VCaP (cell line): ENCODE measurements around the gene C9orf40.
A peak's percentile ranks its signal among the peaks of the same experiment; 100 is the strongest.

Experiments
- H3K27ac ChIP-seq: fragments of 450-650 bp; 2 replicates; pipeline ENCODE4 v1.5.1; 2017
- TF ChIP-seq, protein P1 (sequence below): fragments of 450-650 bp; conservative IDR thresholded peaks from 2 replicates; pipeline ENCODE4 v1.5.1; 2017; ENCODE audit warnings: mild to moderate bottlenecking, moderate library complexity

Gene C9orf40

DNA sequence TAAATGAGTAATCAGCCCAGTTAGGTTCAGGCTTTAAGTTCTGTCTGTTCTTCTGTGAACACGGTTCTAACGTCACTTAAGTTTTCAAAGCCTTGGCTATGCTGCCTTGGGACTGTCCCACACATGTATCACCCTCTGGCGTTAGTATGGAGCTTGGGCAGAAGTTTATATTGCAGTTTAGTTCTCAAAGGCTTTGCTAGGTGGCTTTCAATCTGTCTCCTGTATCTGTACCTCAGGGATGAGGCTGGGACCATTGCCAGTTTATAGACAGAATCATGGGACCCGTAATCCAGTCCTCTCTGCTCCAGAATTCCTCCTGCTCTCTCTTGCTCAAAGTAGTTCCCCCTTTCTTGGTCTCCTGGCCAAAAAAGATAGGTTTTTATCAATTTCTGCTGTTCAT is 12.1 kb downstream of the C9orf40 start:
- H3K27ac ChIP-seq = no peak overlapping the region
- TF ChIP-seq, protein P1, sequence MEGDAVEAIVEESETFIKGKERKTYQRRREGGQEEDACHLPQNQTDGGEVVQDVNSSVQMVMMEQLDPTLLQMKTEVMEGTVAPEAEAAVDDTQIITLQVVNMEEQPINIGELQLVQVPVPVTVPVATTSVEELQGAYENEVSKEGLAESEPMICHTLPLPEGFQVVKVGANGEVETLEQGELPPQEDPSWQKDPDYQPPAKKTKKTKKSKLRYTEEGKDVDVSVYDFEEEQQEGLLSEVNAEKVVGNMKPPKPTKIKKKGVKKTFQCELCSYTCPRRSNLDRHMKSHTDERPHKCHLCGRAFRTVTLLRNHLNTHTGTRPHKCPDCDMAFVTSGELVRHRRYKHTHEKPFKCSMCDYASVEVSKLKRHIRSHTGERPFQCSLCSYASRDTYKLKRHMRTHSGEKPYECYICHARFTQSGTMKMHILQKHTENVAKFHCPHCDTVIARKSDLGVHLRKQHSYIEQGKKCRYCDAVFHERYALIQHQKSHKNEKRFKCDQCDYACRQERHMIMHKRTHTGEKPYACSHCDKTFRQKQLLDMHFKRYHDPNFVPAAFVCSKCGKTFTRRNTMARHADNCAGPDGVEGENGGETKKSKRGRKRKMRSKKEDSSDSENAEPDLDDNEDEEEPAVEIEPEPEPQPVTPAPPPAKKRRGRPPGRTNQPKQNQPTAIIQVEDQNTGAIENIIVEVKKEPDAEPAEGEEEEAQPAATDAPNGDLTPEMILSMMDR = peak; percentile 64

DNA sequence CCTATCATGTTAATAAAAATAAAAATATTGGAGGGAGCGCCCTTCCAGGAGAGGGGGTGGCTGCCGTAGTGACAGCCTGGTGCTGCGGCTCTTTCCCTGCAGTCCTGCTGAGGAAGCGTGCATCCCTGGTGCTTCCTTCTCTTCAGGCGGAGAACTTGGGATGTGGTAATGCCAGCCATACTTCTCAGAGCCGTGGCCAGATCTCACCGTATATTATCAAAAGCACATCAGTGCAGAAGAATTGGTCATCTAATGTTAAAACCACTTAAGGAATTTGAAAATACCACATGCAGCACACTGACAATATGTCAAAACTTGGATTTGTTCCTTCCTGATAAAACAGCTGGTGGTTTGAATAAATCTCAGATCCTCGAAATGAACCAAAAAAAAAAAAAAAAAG is 17.7 kb downstream of the C9orf40 start:
- TF ChIP-seq, protein P1 = no peak
- H3K27ac ChIP-seq = no peak overlapping the region

DNA sequence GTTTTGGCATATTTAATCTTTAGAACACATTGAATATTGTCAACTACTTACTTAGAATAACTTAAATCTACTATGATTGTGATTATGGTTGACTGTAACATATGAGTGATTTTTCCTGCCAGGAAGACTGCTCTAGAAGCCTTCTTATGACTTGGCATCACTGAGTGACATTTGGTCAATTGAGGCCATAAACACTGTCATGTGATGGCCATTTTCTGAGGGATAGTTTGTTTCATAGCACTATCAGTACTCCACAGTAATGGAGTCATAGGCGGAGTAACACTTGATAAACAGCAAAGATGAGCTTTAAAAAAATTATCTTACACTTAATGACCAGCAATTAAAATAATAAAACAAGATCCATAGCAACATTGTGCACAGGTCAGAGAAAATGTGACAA is 31.0 kb downstream of the C9orf40 start:
- TF ChIP-seq, protein P1 = no peak
- H3K27ac ChIP-seq = no peak overlapping the region

DNA sequence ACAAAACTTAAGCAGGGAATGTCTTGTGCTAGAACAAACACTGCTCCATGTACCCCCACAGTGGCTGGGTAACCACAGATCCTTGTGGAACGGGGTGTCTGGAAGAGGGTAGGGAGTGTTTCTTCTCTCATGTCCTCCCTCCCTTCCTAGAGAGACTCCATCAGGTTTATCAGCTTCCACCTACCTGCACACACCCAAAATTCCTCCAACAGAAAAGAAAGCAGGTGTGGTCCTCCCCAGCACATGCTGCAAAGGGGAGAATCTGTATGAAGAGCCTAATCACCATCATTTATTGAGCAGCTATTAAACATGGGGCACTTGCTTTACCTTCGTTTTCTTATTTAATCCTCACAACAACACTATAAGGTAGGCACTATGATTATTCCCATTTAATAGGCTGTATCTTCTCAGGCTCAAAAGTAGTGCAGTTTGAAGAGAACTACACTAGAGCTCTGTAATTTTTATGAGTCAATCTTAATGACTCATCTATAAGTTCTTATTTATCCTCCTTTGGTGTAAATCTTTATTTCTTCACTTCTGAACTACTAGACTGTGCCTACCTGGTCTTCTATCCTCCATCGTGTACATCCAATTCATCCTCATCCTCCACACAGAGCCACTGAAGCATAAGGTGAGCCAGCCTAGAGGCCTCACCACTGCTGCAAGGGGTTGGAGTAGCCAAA is 31.6 kb downstream of the C9orf40 start:
- TF ChIP-seq, protein P1 = no peak

DNA sequence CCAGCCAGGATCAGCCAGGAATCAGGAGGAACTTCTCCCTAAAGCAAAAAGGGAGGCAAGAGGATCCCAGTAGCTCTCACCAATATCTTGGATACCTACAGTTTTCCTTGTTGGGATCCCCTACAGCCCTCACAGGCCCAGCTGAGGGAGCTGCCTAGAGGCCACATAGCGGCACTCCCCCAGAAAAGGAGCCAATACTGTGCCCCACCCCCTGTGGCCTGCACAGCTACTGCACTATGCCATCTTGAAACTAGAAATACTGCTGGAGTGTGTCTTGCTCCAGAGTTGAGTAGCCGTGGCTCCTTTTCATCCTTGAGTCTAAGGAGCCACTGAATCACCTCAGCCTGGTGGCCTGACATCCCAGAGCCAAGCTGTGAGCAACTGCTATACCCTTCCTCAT is 42.7 kb downstream of the C9orf40 start:
- H3K27ac ChIP-seq = no peak overlapping the region
- TF ChIP-seq, protein P1 = no peak

More for the DNA sequence above, 31.6 kb downstream of the C9orf40 start:
- H3K27ac ChIP-seq = no peak overlapping the region

DNA sequence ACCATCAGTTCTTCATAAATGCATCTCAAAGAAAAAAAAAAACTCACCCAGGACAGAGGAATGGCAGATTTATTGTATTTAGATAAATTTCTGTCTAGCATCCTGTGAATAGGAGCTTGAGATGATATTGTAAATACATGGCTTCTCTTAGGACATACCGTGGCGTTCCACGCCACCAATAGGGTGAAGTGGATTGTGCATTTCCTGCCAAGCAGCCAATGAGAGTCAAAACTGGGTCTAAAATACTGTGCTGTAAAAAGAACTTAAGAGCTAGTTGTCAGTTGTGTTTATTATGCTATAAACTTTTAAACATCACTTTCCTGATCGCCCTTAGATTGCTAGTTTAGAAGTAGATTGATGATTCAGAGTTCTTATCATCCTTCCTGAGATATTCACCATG is 44.0 kb downstream of the C9orf40 start:
- H3K27ac ChIP-seq = no peak overlapping the region
- TF ChIP-seq, protein P1 = no peak

DNA sequence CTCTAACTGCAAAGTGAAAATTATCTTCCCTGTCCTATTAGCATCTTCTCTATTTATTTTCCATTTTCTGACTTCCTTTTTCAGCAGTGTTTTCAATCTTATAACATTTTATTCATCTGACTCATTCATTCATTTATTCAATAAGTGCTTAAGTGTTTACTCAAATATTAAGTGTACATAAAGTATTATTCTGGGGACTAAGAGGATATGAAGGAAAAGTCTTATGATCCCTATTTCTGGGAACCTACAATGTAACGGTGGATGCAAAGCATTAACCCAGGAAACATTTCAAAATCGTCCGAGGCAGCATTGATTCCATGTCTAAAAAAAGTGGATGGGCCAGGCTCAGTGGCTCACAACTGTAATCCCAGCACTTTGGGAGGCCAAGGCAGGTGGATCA is 45.6 kb downstream of the C9orf40 start:
- TF ChIP-seq, protein P1 = no peak
- H3K27ac ChIP-seq = no peak overlapping the region
